A549 (cell line): Measurements from ENCODE around the gene JAM3.

Source experiments
- BHLHE40 ChIP-seq: IDR thresholded peaks from 2 replicates; pipeline ENCODE4 v1.6.1; 2012; ENCODE audit warnings: low read depth, low read length, inconsistent platforms
- CHD2 ChIP-seq: fragments of 150-350 bp; IDR thresholded peaks from 2 replicates; pipeline ENCODE4 v1.6.1; 2014; ENCODE audit warnings: low read length; ENCODE audit not compliant: partially characterized antibody
- CTCF ChIP-seq: fragments of >200 bp; sonication (Bioruptor Twin); formaldehyde crosslinking; IDR thresholded peaks from 3 replicates; pipeline ENCODE4 v1.5.1; 2016
- EP300 ChIP-seq, 2 experiments: fragments of >200 bp; sonication (Bioruptor Twin); formaldehyde crosslinking; IDR thresholded peaks; 2 replicates in 1 of 2; 3 replicates in 1 of 2; pipeline ENCODE4 v1.6.1; 2016 to 2017
- JUNB ChIP-seq: fragments of >200 bp; sonication (Bioruptor Twin); formaldehyde crosslinking; IDR thresholded peaks from 2 replicates; pipeline ENCODE4 v1.6.1; 2016
- MYC ChIP-seq: IDR thresholded peaks from 2 replicates; pipeline ENCODE4 v1.6.1; 2012; ENCODE audit warnings: mild to moderate bottlenecking, inconsistent platforms, low read length, improper control_type of control experiment, borderline replicate concordance
- PBX3 ChIP-seq: IDR thresholded peaks from 2 replicates; pipeline ENCODE4 v1.6.1; 2012
- POLR2A ChIP-seq: IDR thresholded peaks from 2 replicates; pipeline ENCODE4 v1.6.1; 2012; ENCODE audit warnings: mild to moderate bottlenecking, low read length
- REST ChIP-seq: fragments of 200-600 bp; sonication (generic); IDR thresholded peaks from 2 replicates; pipeline ENCODE4 v1.6.1; 2016; ENCODE audit warnings: antibody characterized with exemption, mild to moderate bottlenecking, moderate library complexity
- ZFP36 ChIP-seq: fragments of 450-650 bp; IDR thresholded peaks from 2 replicates; pipeline ENCODE4 v1.6.1; 2014; ENCODE audit warnings: borderline replicate concordance; ENCODE audit not compliant: partially characterized antibody

GRCh38 chr11:134158023-134158422, 89.2 kb downstream of the JAM3 start:
- no peak for TF ChIP-seq EP300 (IDR thresholded peaks at IDR 0.05)
- TF ChIP-seq ZFP36 = no peak
- no peak for TF ChIP-seq MYC
- no peak for TF ChIP-seq POLR2A
- no peak for TF ChIP-seq CTCF
- TF ChIP-seq BHLHE40 = no peak
- TF ChIP-seq PBX3 = no peak
- no peak for TF ChIP-seq CHD2
- no peak for TF ChIP-seq JUNB
- TF ChIP-seq REST = no peak
